Epithelial cell of prostate (primary cell): ENCODE measurements around the gene ANKRD53.

Source experiments
- DNase-seq: peaks from one replicate; pipeline ENCODE4 v3.0.0-alpha.2; 2011; ENCODE audit warnings: low read depth, low spot score
- H3K27ac ChIP-seq: fragments of 450-650 bp; 2 replicates; pipeline ENCODE4 v1.5.1; 2017; ENCODE audit warnings: mild to moderate bottlenecking

Gene ANKRD53

GRCh38 chr2:70943205-70943871, 35.1 kb upstream of the ANKRD53 start:
- DNase-seq: no peak
- no peak overlapping the region for H3K27ac ChIP-seq

GRCh38 chr2:70944111-70944690, 34.2 kb upstream of the ANKRD53 start:
- no peak overlapping the region for H3K27ac ChIP-seq
- no peak for DNase-seq

- DNase-seq: no peak
- H3K27ac ChIP-seq: no peak overlapping the region
Observed at GRCh38 chr2:70946832-70947442, 31.5 kb upstream of the ANKRD53 start.

GRCh38 chr2:70947556-70948184, 30.8 kb upstream of the ANKRD53 start:
- no peak overlapping the region for H3K27ac ChIP-seq
- DNase-seq: no peak

- no peak for DNase-seq
- H3K27ac ChIP-seq: no peak overlapping the region
Observed at GRCh38 chr2:70948337-70949003, 30.0 kb upstream of the ANKRD53 start.

- no peak overlapping the region for H3K27ac ChIP-seq
- no peak for DNase-seq
Observed at GRCh38 chr2:70949086-70949485, 29.3 kb upstream of the ANKRD53 start.

- no peak for DNase-seq
- H3K27ac ChIP-seq: no peak overlapping the region
Observed at GRCh38 chr2:70954886-70955285, 23.5 kb upstream of the ANKRD53 start.

- no peak overlapping the region for H3K27ac ChIP-seq
- no peak for DNase-seq
Observed at GRCh38 chr2:70956141-70956540, 22.3 kb upstream of the ANKRD53 start.

GRCh38 chr2:70957798-70958197, 20.6 kb upstream of the ANKRD53 start:
- no peak overlapping the region for H3K27ac ChIP-seq
- DNase-seq: no peak

- no peak for DNase-seq
- H3K27ac ChIP-seq: no peak overlapping the region
Observed at GRCh38 chr2:70958759-70959158, 19.7 kb upstream of the ANKRD53 start.

- no peak overlapping the region for H3K27ac ChIP-seq
- no peak for DNase-seq
Observed at GRCh38 chr2:70959271-70959761, 19.1 kb upstream of the ANKRD53 start.

- DNase-seq: no peak
Observed at GRCh38 chr2:70959851-70960832, 18.3 kb upstream of the ANKRD53 start.

GRCh38 chr2:70960833-70961647, 17.4 kb upstream of the ANKRD53 start:
- no peak overlapping the region for H3K27ac ChIP-seq
- no peak for DNase-seq

More at GRCh38 chr2:70959851-70960832, 18.3 kb upstream of the ANKRD53 start:
- H3K27ac ChIP-seq: no peak overlapping the region

GRCh38 chr2:70961648-70961994, 16.8 kb upstream of the ANKRD53 start:
- H3K27ac ChIP-seq: no peak overlapping the region
- DNase-seq: no peak

- DNase-seq: no peak
- H3K27ac ChIP-seq: no peak overlapping the region
Observed at GRCh38 chr2:70962211-70962884, 16.1 kb upstream of the ANKRD53 start.

- no peak overlapping the region for H3K27ac ChIP-seq
- no peak for DNase-seq
Observed at GRCh38 chr2:70962885-70963878, 15.2 kb upstream of the ANKRD53 start.

GRCh38 chr2:70964133-70964532, 14.3 kb upstream of the ANKRD53 start:
- no peak for DNase-seq

More at GRCh38 chr2:70964133-70964532, 14.3 kb upstream of the ANKRD53 start:
- H3K27ac ChIP-seq: no peak overlapping the region
